Measurements from ENCODE around the gene AGPAT2. TPM values are rescaled to one million over a fixed set of nuclear protein-coding genes. Genes with fewer than 3 reads are reported as not detected.

The AGPAT2 gene
- total RNA-seq, 1 experiment from 2014 or later: 103 TPM

DNA sequence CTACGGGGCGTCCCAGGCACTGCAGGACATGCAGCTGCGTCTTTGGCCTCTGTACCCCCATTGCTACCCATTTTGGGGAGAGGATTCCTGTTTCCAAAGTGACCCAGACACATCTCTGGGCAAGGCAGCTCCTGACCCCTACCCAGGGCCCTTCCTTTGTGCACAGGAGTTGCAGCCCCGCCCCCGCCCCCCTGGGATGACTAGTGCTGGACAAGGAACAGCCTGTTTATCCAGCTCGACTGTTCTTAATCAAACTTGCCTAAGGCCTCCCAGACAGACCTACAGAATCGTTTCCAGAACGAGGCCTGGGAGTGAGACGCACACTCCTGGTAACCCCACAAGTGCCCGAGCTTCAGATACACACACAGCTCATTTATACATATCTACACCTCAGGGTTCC, 38.4 kb upstream of the AGPAT2 start:
- H2AFZ ChIP-seq (ENCODE audit: low read length): no peak overlapping the region
- peak overlapping the region; percentile 96; the same call in 1 of the 2 replicates for H3K9ac ChIP-seq (ENCODE audit: low read length)
- intact Hi-C loops (cut with micrococcal nuclease): no loop called here
- TF ChIP-seq, protein P1, sequence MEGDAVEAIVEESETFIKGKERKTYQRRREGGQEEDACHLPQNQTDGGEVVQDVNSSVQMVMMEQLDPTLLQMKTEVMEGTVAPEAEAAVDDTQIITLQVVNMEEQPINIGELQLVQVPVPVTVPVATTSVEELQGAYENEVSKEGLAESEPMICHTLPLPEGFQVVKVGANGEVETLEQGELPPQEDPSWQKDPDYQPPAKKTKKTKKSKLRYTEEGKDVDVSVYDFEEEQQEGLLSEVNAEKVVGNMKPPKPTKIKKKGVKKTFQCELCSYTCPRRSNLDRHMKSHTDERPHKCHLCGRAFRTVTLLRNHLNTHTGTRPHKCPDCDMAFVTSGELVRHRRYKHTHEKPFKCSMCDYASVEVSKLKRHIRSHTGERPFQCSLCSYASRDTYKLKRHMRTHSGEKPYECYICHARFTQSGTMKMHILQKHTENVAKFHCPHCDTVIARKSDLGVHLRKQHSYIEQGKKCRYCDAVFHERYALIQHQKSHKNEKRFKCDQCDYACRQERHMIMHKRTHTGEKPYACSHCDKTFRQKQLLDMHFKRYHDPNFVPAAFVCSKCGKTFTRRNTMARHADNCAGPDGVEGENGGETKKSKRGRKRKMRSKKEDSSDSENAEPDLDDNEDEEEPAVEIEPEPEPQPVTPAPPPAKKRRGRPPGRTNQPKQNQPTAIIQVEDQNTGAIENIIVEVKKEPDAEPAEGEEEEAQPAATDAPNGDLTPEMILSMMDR (conservative IDR thresholded peaks at IDR 0.05; ENCODE audit: low read depth, low read length): no peak
- TF ChIP-seq EZH2phosphoT487 (IDR thresholded peaks at IDR 0.05; ENCODE audit: borderline replicate concordance, low read length) (no peak), EZH2 (IDR thresholded peaks at IDR 0.05; ENCODE audit: low read length, unreplicated experiment) (no peak)
- ChIA-PET CTCF (interaction anchor here (0.6 kb wide), 1 partner anchor 253 kb away, joined by 5 read pairs; no protein-coding TSS in a partner anchor), POLR2A (ENCODE audit: unreplicated experiment) (interaction anchor here (0.7 kb wide), 1 partner anchor 219 kb away, joined by 5 read pairs; the partner anchor contains the start of gene FBXW5)
- peak overlapping the region; percentile 100 for H3K4me2 ChIP-seq (ENCODE audit: low read length)
- H3K9me3 ChIP-seq (ENCODE audit: low read length): no peaks in the 10 kb centered on the region
- peaks cover 52% of the 10 kb centered on the region for H4K20me1 ChIP-seq (ENCODE audit: low read length)
- peaks cover 21% of the 10 kb centered on the region for H3F3A ChIP-seq (ENCODE audit: low read length, unreplicated experiment)
- H3K4me3 ChIP-seq (ENCODE audit: low read length): peak overlapping the region; percentile 95
- peaks cover 69% of the 10 kb centered on the region for H3K79me2 ChIP-seq (ENCODE audit: low read length)
- H3K27me3 ChIP-seq (ENCODE audit: low read length): no peaks in the 10 kb centered on the region
- no peaks in the 10 kb centered on the region for H3K9me2 ChIP-seq (replicated peaks; ENCODE audit: low read length)
- ATAC-seq (peak; percentile 29), DNase-seq (peak; percentile 72)
- no TSS peak for BruUV-seq (replicated peaks)
- H3K36me3 ChIP-seq (ENCODE audit: low read depth, low read length): peaks cover 34% of the 10 kb centered on the region
- H3K4me1 ChIP-seq (ENCODE audit: insufficient read depth, low read length): peaks cover 27% of the 10 kb centered on the region
- H3K27ac ChIP-seq (ENCODE audit: low read length): peak overlapping the region; percentile 57

DNA sequence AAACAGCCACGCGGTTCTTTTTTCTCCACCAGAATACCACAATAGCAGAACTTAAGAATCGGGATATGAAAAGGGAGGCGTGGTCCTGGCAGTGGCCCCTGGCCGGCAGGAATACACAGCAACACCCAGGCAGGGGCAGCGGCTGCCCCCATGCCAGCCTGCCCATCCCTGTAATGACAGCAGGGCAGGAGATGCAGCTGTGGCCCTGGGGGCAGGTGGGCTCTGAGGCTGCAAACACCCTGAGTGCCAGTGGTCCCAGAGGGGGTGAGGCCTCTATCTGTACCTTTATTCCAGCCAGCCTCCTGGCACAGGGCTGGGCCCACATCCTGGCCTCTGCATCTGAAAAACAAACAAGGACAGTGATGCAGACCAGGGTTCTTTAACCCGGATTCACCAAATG, 37.5 kb upstream of the AGPAT2 start:
- POLR2A ChIA-PET (ENCODE audit: unreplicated experiment): no interaction called here
- Histone ChIP-seq H2AFZ (ENCODE audit: low read length) (no peak overlapping the region), H3F3A (ENCODE audit: low read length, unreplicated experiment) (peaks cover 21% of the 10 kb centered on the region), H3K27me3 (ENCODE audit: low read length) (no peaks in the 10 kb centered on the region), H4K20me1 (ENCODE audit: low read length) (peaks cover 52% of the 10 kb centered on the region), H3K36me3 (ENCODE audit: low read depth, low read length) (peaks cover 34% of the 10 kb centered on the region), H3K9me2 (replicated peaks; ENCODE audit: low read length) (no peaks in the 10 kb centered on the region), H3K27ac (ENCODE audit: low read length) (no peak overlapping the region), H3K9ac (ENCODE audit: low read length) (no peak overlapping the region), H3K4me1 (ENCODE audit: insufficient read depth, low read length) (peaks cover 25% of the 10 kb centered on the region), H3K4me3 (ENCODE audit: low read length) (no peak overlapping the region), H3K9me3 (ENCODE audit: low read length) (no peaks in the 10 kb centered on the region), H3K79me2 (ENCODE audit: low read length) (peaks cover 61% of the 10 kb centered on the region), H3K4me2 (ENCODE audit: low read length) (peak overlapping the region; percentile 22; the same call in 1 of the 2 replicates)
- DNase-seq (no peak), ATAC-seq (no peak)
- CTCF ChIA-PET: no interaction called here
- intact Hi-C loops (cut with micrococcal nuclease): no loop called here
- no TSS peak for BruUV-seq (replicated peaks)
- TF ChIP-seq EZH2 (IDR thresholded peaks at IDR 0.05; ENCODE audit: low read length, unreplicated experiment) (no peak), EZH2phosphoT487 (IDR thresholded peaks at IDR 0.05; ENCODE audit: borderline replicate concordance, low read length) (no peak)
- TF ChIP-seq, protein P1 (conservative IDR thresholded peaks at IDR 0.05; ENCODE audit: low read depth, low read length): no peak

DNA sequence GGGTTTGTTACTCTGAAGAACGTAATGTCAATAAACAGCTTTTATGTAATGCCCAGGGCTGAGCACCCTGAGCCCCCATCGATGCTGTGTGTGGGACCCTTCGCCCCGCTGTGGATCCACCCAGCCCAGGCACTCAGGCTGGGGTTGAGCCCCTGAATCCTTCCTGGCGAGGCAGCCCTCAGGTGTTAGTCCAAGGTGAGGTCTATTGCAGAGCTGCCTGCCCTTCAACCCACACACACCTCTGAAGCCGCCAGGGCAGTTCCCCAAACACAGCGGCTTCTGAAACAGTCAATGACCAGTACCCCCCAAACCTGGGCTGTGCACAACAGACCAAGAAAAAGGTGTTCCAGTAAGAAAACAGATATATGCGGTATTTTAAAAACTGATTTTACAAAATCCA, 36.7 kb upstream of the AGPAT2 start:
- DNase-seq (no peak), ATAC-seq (no peak)
- peaks cover 21% of the 10 kb centered on the region for H3F3A ChIP-seq (ENCODE audit: low read length, unreplicated experiment)
- peaks cover 34% of the 10 kb centered on the region for H3K36me3 ChIP-seq (ENCODE audit: low read depth, low read length)
- H4K20me1 ChIP-seq (ENCODE audit: low read length): peaks cover 52% of the 10 kb centered on the region
- CTCF ChIA-PET: no interaction called here
- no peak overlapping the region for H3K9ac ChIP-seq (ENCODE audit: low read length)
- H3K9me2 ChIP-seq (replicated peaks; ENCODE audit: low read length): no peaks in the 10 kb centered on the region
- H3K27ac ChIP-seq (ENCODE audit: low read length): no peak overlapping the region
- no peaks in the 10 kb centered on the region for H3K9me3 ChIP-seq (ENCODE audit: low read length)
- TF ChIP-seq, protein P1 (conservative IDR thresholded peaks at IDR 0.05; ENCODE audit: low read depth, low read length): no peak
- no peak for TF ChIP-seq EZH2phosphoT487 (IDR thresholded peaks at IDR 0.05; ENCODE audit: borderline replicate concordance, low read length)
- no peak for TF ChIP-seq EZH2 (IDR thresholded peaks at IDR 0.05; ENCODE audit: low read length, unreplicated experiment)
- H3K4me1 ChIP-seq (ENCODE audit: insufficient read depth, low read length): peaks cover 17% of the 10 kb centered on the region
- no peak overlapping the region for H3K4me2 ChIP-seq (ENCODE audit: low read length)
- POLR2A ChIA-PET (ENCODE audit: unreplicated experiment): no interaction called here
- no peak overlapping the region for H3K4me3 ChIP-seq (ENCODE audit: low read length)
- intact Hi-C loops (cut with micrococcal nuclease): no loop called here
- no peak overlapping the region for H2AFZ ChIP-seq (ENCODE audit: low read length)
- peaks cover 53% of the 10 kb centered on the region for H3K79me2 ChIP-seq (ENCODE audit: low read length)
- no peaks in the 10 kb centered on the region for H3K27me3 ChIP-seq (ENCODE audit: low read length)
- BruUV-seq (replicated peaks): no TSS peak
